Neural cell (in vitro differentiated cells): ENCODE results near the gene SNTG2.

ENCODE experiments used
- EP300 ChIP-seq: fragments of 450-650 bp; conservative IDR thresholded peaks from 2 replicates; pipeline ENCODE4 v1.6.1; 2014; ENCODE audit warnings: antibody characterized with exemption, mild to moderate bottlenecking, moderate library complexity; ENCODE audit not compliant: poor library complexity, severe bottlenecking
- EZH2 ChIP-seq: fragments of 200-600, 300-800 bp; shearing (Covaris generic), sonication (generic); IDR thresholded peaks from 2 replicates; pipeline ENCODE4 v1.6.1; 2014; ENCODE audit warnings: antibody characterized with exemption, low read length, borderline replicate concordance, mild to moderate bottlenecking; ENCODE audit not compliant: insufficient read depth, poor library complexity, severe bottlenecking
- MXI1 ChIP-seq: fragments of 450-650 bp; conservative IDR thresholded peaks from 2 replicates; pipeline ENCODE4 v1.6.1; 2014; ENCODE audit warnings: antibody characterized with exemption, mild to moderate bottlenecking; ENCODE audit not compliant: poor library complexity, severe bottlenecking
- POLR2AphosphoS5 ChIP-seq: IDR thresholded peaks from 2 replicates; pipeline ENCODE4 v1.6.1; 2012
- RAD21 ChIP-seq: fragments of 450-650 bp; conservative IDR thresholded peaks from 2 replicates; pipeline ENCODE4 v1.6.1; 2014; ENCODE audit warnings: antibody characterized with exemption, mild to moderate bottlenecking, moderate library complexity
- SMC3 ChIP-seq: fragments of 450-650 bp; conservative IDR thresholded peaks from 2 replicates; pipeline ENCODE4 v1.6.1; 2014; ENCODE audit warnings: antibody characterized with exemption, mild to moderate bottlenecking, moderate library complexity; ENCODE audit not compliant: poor library complexity
- TF ChIP-seq, protein P1 (sequence below): fragments of 450-650 bp; IDR thresholded peaks from 2 replicates; pipeline ENCODE4 v1.5.1; 2014; ENCODE audit warnings: antibody characterized with exemption, mild to moderate bottlenecking, moderate library complexity; ENCODE audit not compliant: poor library complexity, severe bottlenecking
- TF ChIP-seq, protein P2 (sequence below): IDR thresholded peaks from 2 replicates; pipeline ENCODE4 v1.6.1; 2012; ENCODE audit warnings: borderline replicate concordance

DNA sequence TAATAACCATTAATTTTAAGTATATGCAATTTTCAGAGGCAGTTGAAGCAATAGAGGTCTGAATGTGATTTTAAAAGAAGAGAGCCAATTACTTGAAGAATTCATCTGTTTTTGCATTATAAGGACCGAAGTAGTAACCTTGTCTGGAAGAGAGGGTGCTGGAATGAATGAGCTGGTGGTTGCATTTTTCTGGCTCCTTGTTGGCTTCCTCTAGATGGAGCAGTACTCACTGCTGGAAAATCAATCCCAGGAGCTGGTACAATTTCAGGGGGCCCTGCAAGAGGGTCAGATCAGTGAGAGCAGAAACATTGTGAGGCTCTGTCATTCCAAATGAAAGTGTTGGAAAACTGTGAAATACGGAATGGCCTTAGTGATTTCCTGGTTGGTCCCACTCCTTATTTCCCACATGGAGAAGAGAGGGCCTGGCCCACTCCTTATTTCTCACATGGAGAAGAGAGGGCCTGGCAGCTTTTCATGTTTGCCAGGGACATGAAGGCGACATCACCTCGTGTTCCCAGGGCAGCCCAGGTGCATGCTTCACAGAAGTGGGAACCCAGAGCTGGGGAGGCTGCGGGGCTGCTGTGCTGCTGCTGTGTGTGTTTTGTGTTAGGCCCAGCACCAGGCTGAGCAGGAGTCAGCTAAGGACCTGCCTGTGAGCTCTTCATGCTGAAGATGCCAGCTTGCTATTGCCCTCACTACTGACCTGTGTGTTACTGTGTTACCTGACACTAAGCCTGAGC is 197.4 kb downstream of the SNTG2 start:
- TF ChIP-seq, protein P1, sequence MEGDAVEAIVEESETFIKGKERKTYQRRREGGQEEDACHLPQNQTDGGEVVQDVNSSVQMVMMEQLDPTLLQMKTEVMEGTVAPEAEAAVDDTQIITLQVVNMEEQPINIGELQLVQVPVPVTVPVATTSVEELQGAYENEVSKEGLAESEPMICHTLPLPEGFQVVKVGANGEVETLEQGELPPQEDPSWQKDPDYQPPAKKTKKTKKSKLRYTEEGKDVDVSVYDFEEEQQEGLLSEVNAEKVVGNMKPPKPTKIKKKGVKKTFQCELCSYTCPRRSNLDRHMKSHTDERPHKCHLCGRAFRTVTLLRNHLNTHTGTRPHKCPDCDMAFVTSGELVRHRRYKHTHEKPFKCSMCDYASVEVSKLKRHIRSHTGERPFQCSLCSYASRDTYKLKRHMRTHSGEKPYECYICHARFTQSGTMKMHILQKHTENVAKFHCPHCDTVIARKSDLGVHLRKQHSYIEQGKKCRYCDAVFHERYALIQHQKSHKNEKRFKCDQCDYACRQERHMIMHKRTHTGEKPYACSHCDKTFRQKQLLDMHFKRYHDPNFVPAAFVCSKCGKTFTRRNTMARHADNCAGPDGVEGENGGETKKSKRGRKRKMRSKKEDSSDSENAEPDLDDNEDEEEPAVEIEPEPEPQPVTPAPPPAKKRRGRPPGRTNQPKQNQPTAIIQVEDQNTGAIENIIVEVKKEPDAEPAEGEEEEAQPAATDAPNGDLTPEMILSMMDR, result no peak
- TF ChIP-seq SMC3 (no peak), EZH2 (no peak), EP300 (no peak), POLR2AphosphoS5 (no peak), MXI1 (no peak), RAD21 (no peak)
- TF ChIP-seq, protein P2, sequence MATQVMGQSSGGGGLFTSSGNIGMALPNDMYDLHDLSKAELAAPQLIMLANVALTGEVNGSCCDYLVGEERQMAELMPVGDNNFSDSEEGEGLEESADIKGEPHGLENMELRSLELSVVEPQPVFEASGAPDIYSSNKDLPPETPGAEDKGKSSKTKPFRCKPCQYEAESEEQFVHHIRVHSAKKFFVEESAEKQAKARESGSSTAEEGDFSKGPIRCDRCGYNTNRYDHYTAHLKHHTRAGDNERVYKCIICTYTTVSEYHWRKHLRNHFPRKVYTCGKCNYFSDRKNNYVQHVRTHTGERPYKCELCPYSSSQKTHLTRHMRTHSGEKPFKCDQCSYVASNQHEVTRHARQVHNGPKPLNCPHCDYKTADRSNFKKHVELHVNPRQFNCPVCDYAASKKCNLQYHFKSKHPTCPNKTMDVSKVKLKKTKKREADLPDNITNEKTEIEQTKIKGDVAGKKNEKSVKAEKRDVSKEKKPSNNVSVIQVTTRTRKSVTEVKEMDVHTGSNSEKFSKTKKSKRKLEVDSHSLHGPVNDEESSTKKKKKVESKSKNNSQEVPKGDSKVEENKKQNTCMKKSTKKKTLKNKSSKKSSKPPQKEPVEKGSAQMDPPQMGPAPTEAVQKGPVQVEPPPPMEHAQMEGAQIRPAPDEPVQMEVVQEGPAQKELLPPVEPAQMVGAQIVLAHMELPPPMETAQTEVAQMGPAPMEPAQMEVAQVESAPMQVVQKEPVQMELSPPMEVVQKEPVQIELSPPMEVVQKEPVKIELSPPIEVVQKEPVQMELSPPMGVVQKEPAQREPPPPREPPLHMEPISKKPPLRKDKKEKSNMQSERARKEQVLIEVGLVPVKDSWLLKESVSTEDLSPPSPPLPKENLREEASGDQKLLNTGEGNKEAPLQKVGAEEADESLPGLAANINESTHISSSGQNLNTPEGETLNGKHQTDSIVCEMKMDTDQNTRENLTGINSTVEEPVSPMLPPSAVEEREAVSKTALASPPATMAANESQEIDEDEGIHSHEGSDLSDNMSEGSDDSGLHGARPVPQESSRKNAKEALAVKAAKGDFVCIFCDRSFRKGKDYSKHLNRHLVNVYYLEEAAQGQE, result no peak
